WTC11 (cell line): ENCODE data around the gene CELF2. TPM values are rescaled to one million over a fixed set of nuclear protein-coding genes. Genes with fewer than 3 reads are reported as not detected.

ENCODE experiments used
- ATAC-seq: fragments of 200-7000 bp; cut with Tn5 transposase; 2 replicates; pipeline ENCODE4 v1.10.0; 2021; ENCODE audit warnings: mild to moderate bottlenecking, moderate library complexity
- CTCF ChIA-PET: fragments of 300-600 bp; sonication (Branson Sonifier 250); formaldehyde crosslinking; loops from one replicate; lab custom pipeline; 2021; ENCODE audit warnings: antibody characterized with exemption; lab: Charles Lee
- POLR2A ChIA-PET: fragments of 350-600 bp; sonication (Branson Sonifier 250); formaldehyde crosslinking; loops from one replicate; lab custom pipeline; 2021; ENCODE audit warnings: antibody characterized with exemption; lab: Charles Lee
- DNase-seq: peaks from one replicate; pipeline ENCODE4 v3.0.0; 2021; ENCODE audit warnings: low spot score
- H3K27ac Mint-ChIP-seq: 2 replicates; pipeline ENCODE4 v1.8.0; 2021; ENCODE audit warnings: mixed read lengths
- H3K27me3 Mint-ChIP-seq: 2 replicates; pipeline ENCODE4 v1.8.0; 2021; ENCODE audit warnings: low read depth, mild to moderate bottlenecking, moderate library complexity, mixed read lengths
- H3K36me3 Mint-ChIP-seq: 2 replicates; pipeline ENCODE4 v1.8.0; 2021; ENCODE audit warnings: mixed read lengths
- H3K4me1 Mint-ChIP-seq: 2 replicates; pipeline ENCODE4 v1.8.0; 2022; ENCODE audit warnings: mixed read lengths
- H3K4me3 Mint-ChIP-seq: 2 replicates; pipeline ENCODE4 v1.8.0; 2021; ENCODE audit warnings: mild to moderate bottlenecking, moderate library complexity, mixed read lengths
- H3K9me3 Mint-ChIP-seq: 2 replicates; pipeline ENCODE4 v1.8.0; 2021; ENCODE audit warnings: mixed read lengths
- CREB1 ChIP-seq: sonication (generic); formaldehyde crosslinking; IDR thresholded peaks from 2 replicates; pipeline ENCODE4 v1.8.0; 2023; ENCODE audit warnings: mild to moderate bottlenecking, missing genetic modification reagents
- CREM ChIP-seq: sonication (generic); formaldehyde crosslinking; IDR thresholded peaks from 2 replicates; pipeline ENCODE4 v1.8.1; 2022; ENCODE audit warnings: mild to moderate bottlenecking, missing genetic modification reagents, moderate library complexity
- E2F1 ChIP-seq: sonication (generic); formaldehyde crosslinking; IDR thresholded peaks from 2 replicates; pipeline ENCODE4 v1.8.0; 2022; ENCODE audit warnings: mild to moderate bottlenecking, missing genetic modification reagents
- E2F5 ChIP-seq: sonication (generic); formaldehyde crosslinking; IDR thresholded peaks from 2 replicates; pipeline ENCODE4 v1.8.1; 2022; ENCODE audit warnings: mild to moderate bottlenecking, moderate library complexity, missing genetic modification reagents
- HMGA2 ChIP-seq: fragments of 250-450 bp; sonication (Bioruptor Pico); IDR thresholded peaks from 2 replicates; pipeline ENCODE4 v1.4.0; 2021; ENCODE audit warnings: mild to moderate bottlenecking, moderate library complexity
- JUN ChIP-seq: sonication (generic); formaldehyde crosslinking; IDR thresholded peaks from 2 replicates; pipeline ENCODE4 v1.8.0; 2023; ENCODE audit warnings: mild to moderate bottlenecking, missing genetic modification reagents
- KAT7 ChIP-seq: sonication (generic); formaldehyde crosslinking; IDR thresholded peaks from 2 replicates; pipeline ENCODE4 v1.8.1; 2023; ENCODE audit warnings: missing genetic modification reagents, mild to moderate bottlenecking, borderline replicate concordance
- MXD4 ChIP-seq: fragments of 250-450 bp; sonication (Bioruptor Pico); IDR thresholded peaks from 2 replicates; pipeline ENCODE4 v1.8.0; 2021; ENCODE audit warnings: mild to moderate bottlenecking, moderate library complexity, borderline replicate concordance
- MYBL2 ChIP-seq: sonication (generic); formaldehyde crosslinking; IDR thresholded peaks from 2 replicates; pipeline ENCODE4 v1.8.1; 2023; ENCODE audit warnings: mild to moderate bottlenecking, moderate library complexity, missing genetic modification reagents
- NFYB ChIP-seq: sonication (generic); formaldehyde crosslinking; conservative IDR thresholded peaks from 2 replicates; pipeline ENCODE4 v1.8.0; 2022; ENCODE audit warnings: low read depth, missing genetic modification reagents
- ZBTB43 ChIP-seq: sonication (generic); formaldehyde crosslinking; IDR thresholded peaks from 2 replicates; pipeline ENCODE4 v1.8.1; 2023; ENCODE audit warnings: mild to moderate bottlenecking, missing genetic modification reagents
- ZSCAN18 ChIP-seq: fragments of 250-450 bp; sonication (Bioruptor Pico); IDR thresholded peaks from 2 replicates; pipeline ENCODE4 v2.1.2; 2022; ENCODE audit warnings: mild to moderate bottlenecking, moderate library complexity
- total RNA-seq: library from RNA; stranded (reverse); gene quantifications from 3 replicates; pipeline ENCODE4 v1.2.3, GENCODE V29; 2021
- TF ChIP-seq, protein P1 (sequence below): sonication (generic); formaldehyde crosslinking; IDR thresholded peaks from 2 replicates; pipeline ENCODE4 v1.8.0; 2022; ENCODE audit warnings: missing genetic modification reagents

Gene CELF2
- total RNA-seq, 1 experiment from 2014 or later: 24.6 TPM

DNA sequence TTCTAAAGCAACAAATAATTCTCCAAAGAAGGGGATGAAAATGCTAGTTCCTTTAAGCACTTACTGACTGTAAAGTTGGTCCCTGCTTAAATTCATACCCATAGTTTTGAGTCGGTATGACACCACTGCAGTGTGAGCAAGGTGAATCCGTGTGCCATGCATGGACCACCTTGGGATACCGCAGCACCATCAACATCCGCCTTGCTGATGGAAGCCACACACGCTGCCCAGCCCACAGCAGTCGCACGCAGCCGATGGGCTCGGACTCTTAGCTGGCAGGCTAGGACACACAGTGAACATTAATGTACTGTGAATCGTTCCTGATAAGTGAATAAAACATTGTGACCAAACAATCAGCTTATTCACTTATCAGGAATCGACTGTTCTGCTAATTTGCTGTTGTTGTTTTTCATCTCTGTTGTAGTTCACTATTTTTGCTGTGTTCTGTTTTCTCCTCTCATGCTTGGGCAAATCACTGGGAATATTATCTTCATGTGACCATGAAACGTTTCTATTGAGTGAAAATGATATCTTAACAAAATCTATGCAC, 318.3 kb downstream of the CELF2 start:
- TF ChIP-seq NFYB (CRISPR knock-in tag) (no peak), CREM (CRISPR knock-in tag) (no peak), ZSCAN18 (CRISPR knock-in tag) (no peak)
- Mint-ChIP-seq H3K27ac (peak overlapping the region; percentile 50; the same call in 1 of the 2 replicates), H3K36me3 (no peaks in the 10 kb centered on the region), H3K4me3 (no peak overlapping the region), H3K27me3 (no peaks in the 10 kb centered on the region), H3K9me3 (no peaks in the 10 kb centered on the region), H3K4me1 (peaks cover 40% of the 10 kb centered on the region)
- CTCF ChIA-PET: no interaction called here
- POLR2A ChIA-PET: no interaction called here
- DNase-seq: no peak
- ATAC-seq: no peak

DNA sequence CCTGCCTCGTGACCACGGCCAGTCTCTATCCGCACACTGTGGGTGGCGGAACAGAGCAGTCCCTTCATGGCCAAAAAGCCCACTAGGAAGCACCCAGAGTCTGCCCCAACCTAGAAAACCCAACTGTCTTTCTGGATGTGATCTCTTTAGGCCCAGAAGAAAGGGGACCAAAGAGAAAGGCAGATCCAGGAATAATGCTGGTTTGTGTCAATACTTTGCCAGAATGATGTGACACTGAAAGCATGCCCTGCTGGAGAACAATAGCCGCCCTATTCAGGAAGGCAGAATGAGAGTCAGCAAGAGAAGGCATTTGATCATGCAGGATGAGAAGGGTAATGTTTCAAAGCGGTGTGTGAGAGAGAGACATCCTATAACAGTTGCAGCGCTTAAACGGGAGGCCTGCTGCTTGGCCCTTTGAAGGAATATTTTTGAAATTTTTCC, 319.1 kb downstream of the CELF2 start:
- H3K9me3 Mint-ChIP-seq: no peaks in the 10 kb centered on the region
- no peak overlapping the region for H3K4me3 Mint-ChIP-seq
- H3K4me1 Mint-ChIP-seq: peaks cover 40% of the 10 kb centered on the region
- H3K27ac Mint-ChIP-seq: no peak overlapping the region; the same call in 1 of the 2 replicates
- POLR2A ChIA-PET: no interaction called here
- CTCF ChIA-PET: no interaction called here
- TF ChIP-seq, protein P1, sequence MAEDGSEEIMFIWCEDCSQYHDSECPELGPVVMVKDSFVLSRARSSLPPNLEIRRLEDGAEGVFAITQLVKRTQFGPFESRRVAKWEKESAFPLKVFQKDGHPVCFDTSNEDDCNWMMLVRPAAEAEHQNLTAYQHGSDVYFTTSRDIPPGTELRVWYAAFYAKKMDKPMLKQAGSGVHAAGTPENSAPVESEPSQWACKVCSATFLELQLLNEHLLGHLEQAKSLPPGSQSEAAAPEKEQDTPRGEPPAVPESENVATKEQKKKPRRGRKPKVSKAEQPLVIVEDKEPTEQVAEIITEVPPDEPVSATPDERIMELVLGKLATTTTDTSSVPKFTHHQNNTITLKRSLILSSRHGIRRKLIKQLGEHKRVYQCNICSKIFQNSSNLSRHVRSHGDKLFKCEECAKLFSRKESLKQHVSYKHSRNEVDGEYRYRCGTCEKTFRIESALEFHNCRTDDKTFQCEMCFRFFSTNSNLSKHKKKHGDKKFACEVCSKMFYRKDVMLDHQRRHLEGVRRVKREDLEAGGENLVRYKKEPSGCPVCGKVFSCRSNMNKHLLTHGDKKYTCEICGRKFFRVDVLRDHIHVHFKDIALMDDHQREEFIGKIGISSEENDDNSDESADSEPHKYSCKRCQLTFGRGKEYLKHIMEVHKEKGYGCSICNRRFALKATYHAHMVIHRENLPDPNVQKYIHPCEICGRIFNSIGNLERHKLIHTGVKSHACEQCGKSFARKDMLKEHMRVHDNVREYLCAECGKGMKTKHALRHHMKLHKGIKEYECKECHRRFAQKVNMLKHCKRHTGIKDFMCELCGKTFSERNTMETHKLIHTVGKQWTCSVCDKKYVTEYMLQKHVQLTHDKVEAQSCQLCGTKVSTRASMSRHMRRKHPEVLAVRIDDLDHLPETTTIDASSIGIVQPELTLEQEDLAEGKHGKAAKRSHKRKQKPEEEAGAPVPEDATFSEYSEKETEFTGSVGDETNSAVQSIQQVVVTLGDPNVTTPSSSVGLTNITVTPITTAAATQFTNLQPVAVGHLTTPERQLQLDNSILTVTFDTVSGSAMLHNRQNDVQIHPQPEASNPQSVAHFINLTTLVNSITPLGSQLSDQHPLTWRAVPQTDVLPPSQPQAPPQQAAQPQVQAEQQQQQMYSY (CRISPR knock-in tag): no peak
- TF ChIP-seq E2F5 (CRISPR knock-in tag) (no peak), CREB1 (CRISPR knock-in tag) (no peak), HMGA2 (CRISPR knock-in tag) (peak; percentile 19; the same call in 1 of the 2 replicates), KAT7 (CRISPR knock-in tag) (no peak), MXD4 (CRISPR knock-in tag) (no peak), MYBL2 (no peak), ZBTB43 (CRISPR knock-in tag) (no peak), JUN (CRISPR knock-in tag) (no peak)
- ATAC-seq: peak; percentile 73
- DNase-seq: no peak
- no peaks in the 10 kb centered on the region for H3K27me3 Mint-ChIP-seq
- H3K36me3 Mint-ChIP-seq: no peaks in the 10 kb centered on the region

DNA sequence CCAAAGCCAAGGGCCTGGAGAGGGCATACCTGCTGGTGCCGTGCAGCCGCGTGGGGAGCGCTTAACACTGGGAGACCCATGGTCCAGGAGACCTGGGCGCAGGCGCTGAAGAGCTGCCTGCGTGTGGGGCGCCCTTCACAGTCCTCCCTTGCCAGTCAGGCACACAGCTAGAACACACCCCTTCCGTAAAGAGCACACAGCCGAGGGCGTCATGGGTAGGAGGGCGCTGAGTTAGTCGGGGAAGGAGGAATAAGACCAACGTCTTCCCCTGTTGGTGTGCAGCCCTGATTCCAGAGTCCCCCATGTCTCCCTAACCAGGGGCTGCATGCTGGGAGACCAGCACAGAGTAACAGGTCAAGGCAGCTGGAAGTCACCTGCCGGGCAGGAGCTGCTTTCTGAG, 319.8 kb downstream of the CELF2 start:
- ChIA-PET CTCF (interaction anchor here (0.8 kb wide), 1 partner anchor 67 kb away, joined by 3 read pairs; no protein-coding TSS in a partner anchor), POLR2A (no interaction called here)
- H3K4me3 Mint-ChIP-seq: no peak overlapping the region
- H3K4me1 Mint-ChIP-seq: peaks cover 40% of the 10 kb centered on the region
- H3K27ac Mint-ChIP-seq: no peak overlapping the region
- H3K9me3 Mint-ChIP-seq: no peaks in the 10 kb centered on the region
- ATAC-seq (peak; percentile 32), DNase-seq (no peak)
- TF ChIP-seq NFYB (CRISPR knock-in tag) (no peak), E2F1 (CRISPR knock-in tag) (no peak)
- no peaks in the 10 kb centered on the region for H3K27me3 Mint-ChIP-seq
- no peaks in the 10 kb centered on the region for H3K36me3 Mint-ChIP-seq
